GM19324 (cell line): ENCODE data around the gene SCFD2.

Experiments used
- ATAC-seq: cut with Tn5 transposase; IDR thresholded peaks from one replicate; pipeline ENCODE4 v1.9.1; 2021; ENCODE audit warnings: mild to moderate bottlenecking, moderate library complexity; ENCODE audit not compliant: unreplicated experiment, low FRiP score

Gene SCFD2

DNA sequence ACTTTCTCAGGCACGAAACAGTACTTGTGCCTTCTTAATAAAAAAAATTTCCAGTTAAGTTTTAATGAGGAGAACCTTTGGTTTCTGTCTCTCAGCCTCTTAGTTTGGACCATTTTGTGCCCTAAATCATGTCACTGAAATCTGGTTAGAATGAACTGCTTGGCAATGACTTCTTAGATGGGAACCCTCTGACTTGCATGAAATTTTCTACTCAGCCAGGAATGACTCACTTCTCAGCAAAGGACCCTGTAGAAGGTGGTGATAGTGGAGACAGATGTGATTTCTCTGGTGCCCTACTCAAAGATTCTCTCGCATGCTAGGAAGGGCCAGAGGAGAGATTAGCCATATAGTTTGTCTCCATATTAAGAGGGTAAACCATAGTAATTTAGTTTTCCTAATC, 453.3 kb downstream of the SCFD2 start:
- no peak for ATAC-seq

DNA sequence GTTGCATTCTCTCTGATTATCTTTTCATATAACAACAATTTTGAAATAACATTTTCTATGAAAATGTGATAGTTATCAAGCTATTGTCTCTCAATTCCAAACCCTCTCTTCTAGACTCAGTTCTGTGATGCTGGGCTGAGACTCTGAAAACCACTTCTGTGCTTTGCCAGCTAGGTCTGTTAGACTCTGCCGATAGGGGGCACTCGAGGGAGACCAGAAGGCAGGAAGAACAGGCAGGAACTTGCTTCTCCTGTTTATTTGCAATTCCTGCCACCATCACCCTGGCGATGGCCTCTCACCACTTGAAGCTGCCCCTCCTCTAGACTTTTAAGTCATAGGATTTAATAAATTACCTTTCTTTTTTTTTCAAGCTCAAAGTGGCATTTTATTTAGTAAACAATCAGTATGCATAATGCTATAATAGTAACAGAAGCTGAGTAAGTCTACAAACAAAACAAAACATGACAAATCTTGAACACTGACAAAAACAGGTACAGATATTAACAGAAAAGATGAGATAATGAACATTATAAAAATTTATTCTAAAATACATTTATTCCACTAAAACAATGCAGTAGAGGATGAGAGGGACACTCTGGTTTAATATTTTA, 454.1 kb downstream of the SCFD2 start:
- ATAC-seq: no peak

DNA sequence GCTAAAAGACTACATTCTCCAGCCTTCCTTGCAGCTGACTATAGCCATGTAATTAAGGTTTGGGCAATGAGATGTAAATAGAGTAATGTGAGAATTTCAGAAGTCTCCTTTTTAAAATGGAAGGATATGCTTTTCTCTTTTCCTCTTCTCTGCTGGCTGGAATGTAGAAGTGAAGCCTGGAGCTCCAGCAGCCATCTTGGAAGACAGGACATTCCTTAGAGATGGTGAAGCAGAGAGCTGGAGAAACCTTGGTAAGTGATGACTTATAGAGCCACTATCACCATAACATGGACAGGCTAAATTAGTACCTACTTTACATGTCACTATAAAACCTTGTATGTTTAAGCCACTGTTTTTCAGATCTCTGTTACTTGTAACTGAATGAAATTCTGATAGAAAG, 455.7 kb downstream of the SCFD2 start:
- no peak for ATAC-seq

DNA sequence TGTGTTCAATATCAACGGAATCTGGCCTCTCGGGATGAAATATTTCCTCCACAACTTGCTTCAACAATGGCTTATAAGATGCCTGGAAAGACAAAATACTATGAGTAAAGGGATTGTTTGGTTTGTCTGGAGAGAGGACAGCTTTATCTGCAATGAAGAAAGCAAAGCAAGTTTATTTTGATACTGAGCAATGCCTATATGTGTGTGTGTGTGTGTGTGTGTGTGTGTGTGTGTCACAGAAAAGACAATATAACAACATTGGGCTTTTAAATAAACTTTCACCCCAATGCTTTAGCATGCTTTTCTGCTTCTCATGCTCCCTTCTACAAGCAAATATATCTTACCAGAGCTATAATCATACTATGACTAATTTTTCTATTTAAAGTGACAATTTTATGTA, 458.4 kb downstream of the SCFD2 start:
- ATAC-seq: no peak

DNA sequence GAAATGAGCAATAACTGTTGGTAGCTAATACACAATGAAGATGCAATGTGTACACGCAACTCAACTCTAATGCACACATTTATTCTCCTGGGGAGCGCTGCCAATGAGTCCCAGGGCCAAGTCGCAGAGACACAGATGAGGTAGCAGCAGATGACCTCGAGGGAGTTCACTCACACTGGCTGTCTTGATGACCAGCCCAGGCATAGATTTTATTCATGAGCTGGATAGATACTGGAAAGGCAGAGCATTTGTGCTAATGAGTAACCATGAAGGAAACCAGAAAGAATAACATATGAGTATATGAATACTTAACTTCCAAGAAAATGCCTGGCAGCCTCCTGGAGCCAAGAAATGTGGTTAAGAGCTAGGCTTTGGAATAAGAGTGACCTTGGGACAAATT, 461.4 kb downstream of the SCFD2 start:
- ATAC-seq: no peak

DNA sequence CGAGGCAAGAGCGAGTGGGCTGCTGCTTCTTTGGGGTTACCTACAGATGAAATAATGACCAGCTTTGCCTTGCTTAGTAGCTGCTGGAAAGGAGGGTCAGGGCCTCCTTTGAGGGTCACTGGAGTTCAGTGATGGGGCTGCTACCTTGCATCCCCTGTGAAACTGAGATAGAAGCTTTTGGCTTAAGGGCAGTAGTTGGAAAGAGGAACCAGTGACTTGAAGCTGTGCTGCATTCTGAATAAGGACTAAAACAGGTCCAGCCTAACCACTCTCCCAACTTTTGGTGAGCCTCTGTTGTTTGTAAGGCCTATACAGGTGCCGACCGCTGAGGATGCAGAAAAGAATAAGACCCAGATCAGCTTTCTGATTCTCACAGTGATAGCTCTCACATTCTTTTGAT, 462.6 kb downstream of the SCFD2 start:
- no peak for ATAC-seq

DNA sequence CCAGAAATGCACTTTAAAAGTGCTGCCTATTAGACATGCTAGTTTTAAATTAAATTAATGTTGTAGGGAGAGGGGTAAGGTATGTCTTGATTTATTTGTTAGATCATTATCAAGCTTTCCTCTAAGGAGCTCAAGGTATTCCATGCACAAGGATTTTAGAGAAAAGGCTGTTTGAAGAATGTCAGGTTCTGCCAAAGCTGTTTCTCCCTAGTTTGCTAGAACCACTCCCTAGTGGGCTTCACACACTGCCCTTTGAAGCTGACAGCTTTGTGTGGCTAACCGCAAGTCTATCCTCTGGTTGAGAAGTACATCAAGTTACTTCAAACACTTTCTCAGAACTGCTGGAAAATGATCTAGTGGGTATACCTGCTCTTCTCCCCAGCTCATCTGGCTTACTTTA, 471.4 kb downstream of the SCFD2 start:
- no peak for ATAC-seq

DNA sequence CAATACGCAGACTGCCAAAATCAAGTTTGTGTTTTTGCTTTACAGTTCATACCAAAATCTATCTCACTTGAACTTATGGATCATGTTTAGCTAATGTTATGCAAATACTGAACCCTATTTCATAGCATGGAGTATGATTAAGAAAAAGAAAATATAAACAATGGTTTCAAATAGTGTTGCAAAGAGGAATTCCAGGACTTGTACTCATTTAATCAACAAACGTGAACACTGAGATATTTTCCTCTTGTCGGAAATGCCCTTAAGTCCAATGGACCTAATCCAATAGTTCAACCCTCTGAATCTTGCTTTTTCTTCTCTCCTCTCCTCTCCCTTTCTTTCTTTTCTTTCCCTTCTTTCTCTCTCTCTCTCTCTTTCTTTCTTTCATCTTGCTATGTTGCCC, 473.0 kb downstream of the SCFD2 start:
- ATAC-seq: no peak

DNA sequence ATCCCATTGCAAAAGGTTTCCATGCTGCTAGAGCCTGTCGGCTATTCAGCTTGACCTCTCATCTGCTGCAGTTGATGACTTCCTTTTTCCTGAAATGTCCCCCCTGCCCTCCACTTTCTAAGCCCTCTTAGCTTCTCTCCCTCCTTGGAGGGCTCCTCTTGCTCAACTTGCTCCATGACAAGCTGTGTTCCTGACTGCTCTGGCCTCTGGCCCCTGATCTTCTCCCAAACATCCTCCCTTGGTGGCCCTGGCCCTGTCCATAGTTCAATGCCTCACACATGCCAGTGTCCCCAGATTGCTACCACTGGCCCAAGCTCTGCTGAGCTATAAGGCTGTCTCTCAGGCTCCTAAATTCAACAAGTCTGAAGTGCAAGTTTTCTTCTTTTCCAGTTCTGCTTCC, 474.1 kb downstream of the SCFD2 start:
- ATAC-seq: no peak

DNA sequence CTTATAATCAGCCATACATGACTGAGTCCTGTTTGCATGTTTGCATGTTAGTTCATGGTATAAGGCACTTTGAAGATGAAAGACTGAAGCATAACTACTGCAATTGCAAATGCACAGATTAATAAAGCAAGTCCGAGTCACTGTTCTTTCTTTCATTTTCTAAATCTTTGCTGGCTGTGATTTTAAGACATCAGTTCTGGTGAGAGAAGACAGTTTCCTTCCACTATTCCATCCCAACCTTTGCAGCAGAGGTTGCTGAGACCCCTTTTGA, 475.4 kb downstream of the SCFD2 start:
- ATAC-seq: no peak

DNA sequence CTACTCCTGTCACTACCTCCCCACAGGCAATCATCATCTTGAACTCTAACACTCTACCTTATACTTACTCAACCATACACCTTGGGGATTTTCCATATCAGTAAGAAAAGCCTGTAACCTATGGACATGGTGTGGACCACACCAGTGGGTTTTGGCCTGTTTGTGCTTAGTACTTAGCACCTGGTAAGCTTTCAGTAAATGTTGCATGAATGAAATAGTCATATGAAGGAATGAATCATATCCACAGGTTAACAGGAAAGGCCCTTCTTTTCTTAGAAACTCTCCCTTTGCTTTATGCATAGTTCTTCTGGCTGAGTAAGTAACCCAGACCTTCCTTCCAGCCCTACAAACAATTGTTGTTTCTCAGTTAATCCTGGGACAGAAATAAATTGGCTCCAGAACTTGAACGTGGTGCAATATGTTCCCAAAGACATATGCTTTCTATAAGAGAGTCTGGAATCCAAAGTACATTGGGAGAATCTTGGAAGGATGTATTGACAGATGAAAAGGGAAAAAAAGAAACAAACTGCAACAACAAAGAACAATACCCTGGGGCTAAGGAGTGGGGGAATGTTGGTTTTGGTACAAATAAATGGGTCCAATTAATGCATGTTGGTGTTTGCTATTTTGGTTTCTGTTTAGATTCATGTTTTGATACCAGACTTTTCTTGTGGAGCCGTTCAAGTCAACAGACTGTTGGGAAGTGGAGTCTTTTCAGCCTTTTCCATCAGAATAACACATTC, 475.9 kb downstream of the SCFD2 start:
- ATAC-seq: no peak

DNA sequence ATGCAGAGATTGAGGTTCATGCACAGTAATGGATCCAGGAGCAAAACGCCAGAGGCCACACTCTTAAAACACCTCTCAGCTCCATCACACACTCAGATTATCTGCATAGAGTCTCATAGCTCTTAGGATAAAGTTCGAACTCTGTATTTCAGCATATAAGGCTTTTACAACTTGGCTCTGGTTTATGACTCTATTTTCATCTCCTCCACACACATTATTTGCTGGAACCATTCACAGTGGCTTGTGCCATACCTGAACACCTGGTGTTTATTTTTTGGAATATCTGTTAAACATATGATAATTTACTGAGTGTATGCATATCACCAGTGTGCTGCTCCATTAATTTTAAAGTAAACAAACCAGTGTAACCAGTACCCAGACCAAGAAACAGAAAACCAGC, 476.5 kb downstream of the SCFD2 start:
- ATAC-seq: no peak

DNA sequence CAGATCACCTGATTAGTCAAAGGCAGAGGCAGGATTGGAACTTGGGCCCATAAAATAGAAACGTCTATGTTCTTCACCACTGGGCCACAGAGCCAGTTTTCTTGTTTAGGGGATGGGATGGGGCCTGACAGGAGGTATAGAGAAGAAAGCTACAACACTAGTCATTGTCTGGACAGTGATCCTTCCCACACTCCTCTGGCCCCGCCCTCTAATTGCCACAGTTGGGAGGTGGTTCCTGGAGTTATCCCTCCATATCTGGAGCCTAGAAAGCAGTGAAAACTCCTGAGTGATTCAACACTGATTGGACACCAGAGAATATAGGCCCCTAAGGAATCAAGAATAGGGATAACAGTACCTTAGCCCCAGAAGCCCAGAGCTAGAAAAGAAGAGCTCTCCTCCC, 480.9 kb downstream of the SCFD2 start:
- ATAC-seq: no peak

DNA sequence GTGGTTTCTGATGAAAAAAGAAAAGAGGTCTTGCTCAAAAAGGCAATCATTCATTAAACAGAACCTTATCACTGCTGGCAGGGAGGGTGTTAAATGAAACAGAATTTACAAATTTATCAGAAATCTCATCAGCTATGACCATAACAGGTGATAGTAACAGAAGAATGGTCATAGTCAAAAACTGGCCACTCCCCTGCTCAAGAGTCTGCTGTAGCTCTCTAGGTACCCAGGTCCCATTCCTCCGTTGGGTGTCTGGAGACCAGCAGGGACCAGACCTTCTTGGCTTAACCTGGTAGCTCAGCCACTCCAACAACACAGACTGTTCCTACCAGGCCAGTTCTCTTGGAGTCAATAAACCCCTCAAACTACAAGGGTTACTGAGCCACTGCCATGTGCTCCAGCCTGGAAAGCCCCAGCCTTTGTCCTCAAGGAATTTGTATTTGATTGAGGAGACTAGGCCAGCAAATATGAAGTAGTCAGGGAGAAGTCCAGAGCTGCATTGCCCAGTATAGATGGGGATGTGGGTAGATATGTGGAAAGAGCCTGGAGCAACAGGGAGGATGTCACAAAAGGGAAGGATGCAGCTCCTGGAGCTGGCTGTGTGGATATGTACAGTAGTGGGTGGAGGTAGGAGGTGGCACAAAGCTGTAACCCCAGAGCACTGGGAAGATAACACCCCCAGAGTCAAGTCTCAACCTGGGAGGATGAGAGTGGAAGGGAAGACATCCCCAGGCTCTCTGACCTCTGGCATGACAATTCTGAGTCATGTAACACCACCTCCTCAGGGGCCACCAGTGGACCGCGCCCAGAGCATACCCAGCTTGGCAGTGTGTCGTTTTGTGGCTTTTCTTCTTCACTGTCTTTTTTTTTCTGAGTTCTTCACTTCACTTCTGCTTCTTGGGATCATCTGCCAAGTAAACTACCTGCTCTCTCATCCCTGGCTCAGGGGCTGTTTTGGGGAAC, 481.9 kb downstream of the SCFD2 start:
- no peak for ATAC-seq

DNA sequence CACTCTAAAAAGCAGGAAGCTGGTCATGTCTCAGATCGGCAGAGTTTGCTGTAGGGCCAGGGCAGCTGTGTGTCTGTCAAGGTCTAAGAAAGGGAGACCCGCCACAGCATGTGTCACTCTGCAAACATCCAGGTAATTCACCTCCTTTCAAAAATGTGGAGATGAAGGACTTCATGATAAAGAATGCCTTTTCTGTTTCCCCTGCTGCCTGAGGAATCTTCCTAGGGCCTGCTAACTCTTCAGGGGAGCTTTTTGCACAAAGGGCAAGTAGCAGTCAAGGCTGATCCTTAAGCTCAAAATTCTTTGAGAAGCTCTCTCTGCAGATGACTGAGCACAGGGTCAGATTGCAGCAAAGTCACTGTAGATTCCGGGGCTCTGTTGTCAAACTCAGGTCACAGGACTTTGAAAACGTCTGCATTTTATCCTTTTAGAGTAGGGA, 482.7 kb downstream of the SCFD2 start:
- no peak for ATAC-seq

DNA sequence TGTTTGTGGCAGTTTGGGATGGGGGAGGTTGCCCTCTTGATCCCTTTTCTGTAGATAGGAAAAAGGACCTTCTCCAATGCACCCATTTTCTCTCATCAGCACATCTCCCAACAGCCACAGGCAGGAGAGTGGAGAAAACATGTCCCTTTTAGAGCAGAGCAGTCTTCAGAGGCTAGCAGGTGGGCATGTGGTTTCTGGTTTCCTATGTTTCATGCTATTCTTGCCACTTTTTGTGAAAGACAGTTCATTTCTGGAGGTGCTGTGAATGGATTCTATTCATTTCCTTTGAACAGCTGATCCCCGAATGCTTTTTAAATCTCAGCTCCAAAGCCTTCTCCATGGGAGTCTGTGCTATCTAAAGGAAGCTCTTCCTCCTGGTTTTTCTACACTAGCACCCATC, 484.9 kb downstream of the SCFD2 start:
- no peak for ATAC-seq

DNA sequence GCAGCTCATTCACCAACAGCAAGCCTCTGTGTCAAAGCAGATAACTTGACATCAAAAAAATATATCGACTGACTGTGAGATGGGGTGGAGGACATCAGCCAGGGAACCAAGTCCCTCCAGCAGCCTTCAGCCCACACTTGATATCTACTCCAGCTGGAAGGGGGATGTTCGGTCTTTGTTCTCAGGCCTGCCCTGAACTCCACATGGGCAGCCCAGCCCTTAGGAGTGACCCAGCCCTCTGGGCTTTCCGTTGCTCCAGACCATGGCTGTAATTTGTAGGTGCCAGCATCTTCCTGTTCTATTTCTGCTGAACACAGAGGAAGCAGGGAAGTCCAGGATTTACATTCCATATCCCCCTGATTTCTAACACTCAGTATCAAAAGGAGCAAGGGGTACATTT, 486.4 kb downstream of the SCFD2 start:
- no peak for ATAC-seq

DNA sequence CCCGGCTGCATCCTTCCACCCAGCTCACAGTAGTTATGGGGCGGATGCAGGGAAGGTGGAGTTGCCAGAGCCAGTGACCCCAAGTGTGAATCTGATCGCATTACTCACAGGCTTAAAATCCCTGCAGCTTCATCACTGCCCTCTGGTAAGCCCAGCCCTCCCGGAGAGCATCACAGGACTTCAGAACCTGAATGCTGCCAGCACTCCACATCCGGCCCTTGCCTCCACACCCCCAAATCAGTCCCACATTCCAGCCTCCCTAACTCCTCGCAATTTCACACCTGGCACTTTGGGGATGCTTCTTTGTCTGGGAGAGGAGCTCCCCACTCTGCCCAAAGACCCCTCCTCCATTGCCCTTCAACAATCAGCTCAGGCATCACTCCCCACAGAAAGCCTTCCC, 488.2 kb downstream of the SCFD2 start:
- no peak for ATAC-seq

DNA sequence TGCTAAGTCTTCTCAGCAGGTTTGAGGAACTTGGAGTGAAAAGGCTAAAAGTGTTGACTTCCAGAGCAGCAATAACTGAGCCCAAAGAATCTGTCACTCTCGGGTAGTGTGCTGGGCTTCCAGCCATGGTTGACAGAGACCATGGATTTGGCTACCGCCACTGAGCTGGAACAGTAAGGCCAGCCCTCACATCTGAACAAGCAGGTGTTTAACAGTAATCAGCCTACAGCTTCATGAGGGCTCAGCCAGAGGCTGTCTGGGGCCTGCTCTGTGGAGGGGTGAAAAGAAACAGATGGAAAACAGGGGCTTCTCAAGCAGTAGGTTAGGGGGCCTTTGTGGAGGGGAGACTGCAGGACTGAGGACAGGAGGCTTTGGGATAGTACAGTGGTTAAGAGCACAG, 488.8 kb downstream of the SCFD2 start:
- no peak for ATAC-seq

DNA sequence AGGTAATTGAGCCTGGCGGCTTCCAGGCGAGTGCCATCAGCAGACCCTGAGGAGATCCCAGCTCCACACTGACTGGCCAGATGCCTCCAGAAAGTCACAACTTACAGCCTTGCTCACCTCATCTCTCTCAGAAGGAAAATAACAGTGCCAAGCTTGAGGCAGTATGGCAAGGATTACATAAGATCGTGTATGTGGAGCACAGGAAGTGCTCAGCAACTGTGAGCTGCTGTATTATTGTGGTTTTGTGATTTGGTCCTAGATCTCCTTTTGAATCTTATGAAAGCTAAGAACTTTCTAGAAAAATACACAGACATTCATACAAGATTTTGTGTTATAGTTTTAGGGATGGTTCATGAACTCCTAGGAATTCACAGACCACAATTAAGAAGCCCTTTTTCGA, 489.8 kb downstream of the SCFD2 start:
- no peak for ATAC-seq

DNA sequence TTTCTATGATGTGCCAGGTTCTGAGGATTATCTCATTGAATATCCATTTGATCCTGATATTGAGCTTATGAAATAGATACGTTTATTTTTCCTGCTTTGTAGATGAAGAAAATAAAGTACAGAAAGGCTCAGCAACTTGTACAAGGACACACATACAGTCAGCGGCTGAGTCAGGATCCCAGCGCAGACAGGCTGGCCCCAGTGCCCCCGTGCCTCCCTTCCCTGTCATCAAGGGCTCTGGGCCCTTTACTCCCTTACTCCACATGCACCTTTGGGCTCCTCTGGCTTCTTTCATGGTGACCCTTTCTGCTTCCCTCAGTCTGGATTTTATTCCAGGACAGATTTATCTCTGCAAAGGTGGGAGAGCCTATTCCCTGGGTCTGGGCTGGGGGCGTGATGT, 490.9 kb downstream of the SCFD2 start:
- no peak for ATAC-seq
